HG03135 (cell line): ENCODE results near the gene ANKRD10.

Source experiments
- ATAC-seq: cut with Tn5 transposase; IDR thresholded peaks from one replicate; pipeline ENCODE4 v1.9.1; 2021; ENCODE audit warnings: mild to moderate bottlenecking, moderate library complexity; ENCODE audit not compliant: unreplicated experiment

The ANKRD10 gene

GRCh38 chr13:110835721-110836604 lies 78.9 kb downstream of the ANKRD10 start:
- ATAC-seq: no peak

DNA sequence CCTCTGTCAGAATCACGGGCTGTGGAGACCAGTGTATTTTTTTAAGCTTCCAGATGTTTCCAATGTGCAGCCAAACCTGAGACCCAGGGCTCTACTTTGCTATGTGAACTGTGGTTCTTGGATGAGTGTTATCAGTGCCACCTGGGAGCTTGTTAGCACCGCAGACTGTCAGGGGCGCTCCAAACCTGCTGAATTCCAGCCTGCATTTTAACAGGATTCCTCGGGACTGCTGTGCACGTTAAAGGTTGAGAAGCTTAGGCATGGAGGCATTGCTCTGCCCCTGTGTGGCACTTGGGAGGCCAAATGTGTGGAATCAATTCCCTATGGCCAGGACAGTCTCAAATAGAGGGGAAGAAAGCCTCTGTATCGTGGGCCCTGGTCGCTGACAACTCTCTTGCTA lies 80.3 kb downstream of the ANKRD10 start:
- ATAC-seq: no peak

DNA sequence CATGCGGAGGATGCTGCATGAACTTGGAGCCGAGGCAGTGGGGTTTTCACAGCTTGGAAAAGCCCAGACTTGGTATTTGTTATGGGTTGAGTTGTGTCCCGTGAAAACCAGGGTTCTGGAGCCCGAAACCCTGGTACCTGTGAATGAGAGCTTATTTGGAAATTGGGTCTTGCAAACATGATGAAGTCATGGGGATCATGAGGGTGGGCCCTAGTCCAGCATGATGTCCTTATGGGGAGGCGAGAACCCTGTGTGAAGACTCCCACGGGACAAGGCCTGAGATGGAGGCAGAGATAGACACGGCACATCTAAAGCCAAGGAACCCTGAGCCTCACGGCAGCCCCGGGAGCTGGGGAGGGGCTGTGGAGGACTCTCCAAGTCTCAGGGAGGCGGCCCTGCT lies 82.3 kb downstream of the ANKRD10 start:
- no peak for ATAC-seq

DNA sequence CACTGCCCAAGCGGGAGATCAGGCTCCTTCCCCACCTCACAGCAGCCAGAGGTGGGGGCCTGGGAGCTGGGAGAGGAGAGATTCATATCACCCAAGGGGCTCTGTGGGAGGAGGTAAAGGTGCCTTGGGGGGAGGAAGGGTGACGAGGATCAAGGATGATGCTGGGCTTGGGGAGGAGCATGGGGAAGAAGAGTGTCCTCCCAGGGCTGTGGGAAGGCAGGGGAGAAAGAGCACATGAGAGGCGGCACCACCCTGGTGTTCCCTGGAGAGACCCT lies 82.7 kb downstream of the ANKRD10 start:
- ATAC-seq: no peak

DNA sequence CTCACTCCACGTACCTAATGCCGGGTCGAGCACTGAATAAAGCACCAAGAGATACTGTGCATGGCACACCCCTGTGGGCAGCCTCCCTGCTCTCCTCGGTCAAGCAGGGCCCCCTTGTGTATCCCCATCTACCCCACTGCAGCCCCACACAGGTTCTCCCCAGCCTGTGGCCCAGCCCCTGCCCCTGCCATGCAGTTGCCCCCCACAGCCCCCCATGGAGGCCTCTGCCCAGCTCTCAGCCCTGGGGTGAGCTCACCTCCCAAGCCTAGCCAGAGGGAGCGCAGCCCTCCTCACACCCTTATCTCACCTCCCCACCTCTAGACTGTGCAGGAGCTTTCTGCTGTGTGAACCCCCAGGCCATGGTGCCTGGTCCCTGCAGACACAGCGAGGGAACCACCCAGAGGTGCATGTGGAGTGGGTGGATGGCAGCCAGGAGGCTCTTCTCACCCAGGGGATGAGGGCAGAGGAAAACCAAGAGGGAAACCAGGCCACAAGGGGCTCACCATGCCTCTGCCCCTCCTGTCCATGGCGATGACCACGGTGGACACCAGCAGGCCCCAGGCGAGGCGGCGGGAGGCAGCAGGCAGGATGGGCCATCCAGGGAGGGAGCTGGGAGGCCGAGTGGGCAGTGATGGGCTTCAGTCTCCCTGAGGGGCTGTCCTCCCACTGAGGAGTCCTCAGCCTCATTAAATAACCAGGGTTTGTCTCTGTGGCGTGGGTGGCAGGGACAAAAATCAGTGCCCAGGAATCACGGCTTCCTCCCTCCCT lies 83.2 kb downstream of the ANKRD10 start:
- no peak for ATAC-seq

GRCh38 chr13:110830800-110831371 lies 84.0 kb downstream of the ANKRD10 start:
- ATAC-seq: no peak

DNA sequence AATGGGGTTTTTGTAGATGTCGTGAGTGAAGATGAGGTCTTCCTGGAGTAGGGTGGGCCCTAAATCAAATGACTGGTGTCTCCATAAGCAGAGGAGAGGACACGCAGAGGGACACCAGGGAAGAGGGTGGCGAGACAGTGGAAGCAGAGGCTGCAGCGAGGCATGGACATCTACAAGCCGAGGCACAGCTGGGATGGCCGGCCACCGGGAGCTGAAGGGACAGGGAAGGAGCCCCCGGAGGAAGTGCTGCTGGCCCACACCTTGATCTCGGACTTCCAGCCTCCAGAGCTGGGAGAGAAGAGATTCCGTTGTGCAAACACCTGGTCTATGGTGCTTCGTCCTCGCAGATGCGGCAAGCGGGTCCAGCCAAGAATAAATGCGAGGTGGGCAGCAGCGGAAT lies 84.5 kb downstream of the ANKRD10 start:
- ATAC-seq: no peak

DNA sequence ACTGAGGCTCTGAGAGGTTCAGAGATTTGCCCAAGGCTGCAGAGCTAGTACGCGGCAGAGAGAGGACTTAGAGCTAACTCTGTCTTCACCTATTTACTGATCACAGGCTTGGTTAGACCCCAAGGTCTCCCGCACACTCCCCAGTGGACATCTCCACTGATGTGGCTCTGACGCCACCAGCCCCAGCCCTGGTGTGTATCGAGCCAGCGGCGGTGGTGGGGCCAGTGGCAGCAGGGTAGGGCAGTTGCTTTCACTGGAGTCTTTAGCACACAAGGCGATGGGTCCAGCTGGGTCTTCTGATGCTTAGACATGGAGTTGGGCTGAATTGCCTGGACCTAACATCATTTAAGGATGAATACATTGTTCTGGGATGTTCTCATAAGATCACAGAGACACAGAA lies 85.4 kb downstream of the ANKRD10 start:
- ATAC-seq: no peak

- no peak for ATAC-seq
These were observed 86.2 kb downstream of the ANKRD10 start for GRCh38 chr13:110828705-110829104.
